Measurements from ENCODE around the gene ARRDC2. TPM values are rescaled to one million over a fixed set of nuclear protein-coding genes. Genes with fewer than 3 reads are reported as not detected.

ARRDC2 gene
- total and polyA plus RNA-seq, 4 donors: 2.7 to 32.3 (median 6.5) TPM

DNA sequence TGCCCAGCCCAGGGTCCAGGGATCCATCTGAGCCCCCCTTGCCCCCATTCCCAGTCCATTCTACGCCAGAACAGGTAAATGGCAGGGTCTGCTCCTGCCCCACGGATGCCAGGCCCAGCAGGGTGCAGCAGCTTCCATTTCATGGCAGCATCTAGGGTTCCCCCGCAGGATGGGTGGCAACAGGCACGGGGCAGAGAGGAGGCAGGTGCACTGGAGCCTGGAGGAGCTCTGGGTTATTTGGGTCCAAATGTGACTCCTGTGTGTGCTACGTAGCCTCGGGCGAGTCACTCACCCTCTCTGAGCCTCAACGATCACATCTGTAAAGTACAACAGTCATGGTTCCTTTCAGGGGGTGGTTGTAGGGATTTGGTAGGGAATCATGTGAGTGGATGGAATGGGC lies 51.3 kb downstream of the ARRDC2 start (continued):
- TF ChIP-seq JUND (IDR thresholded peaks at IDR 0.05) (no peak), HNF4G (IDR thresholded peaks at IDR 0.05) (no peak), FOXA1 (IDR thresholded peaks at IDR 0.05) (no peak), NR2F2 (IDR thresholded peaks at IDR 0.05) (no peak)
- TF ChIP-seq, protein P1, sequence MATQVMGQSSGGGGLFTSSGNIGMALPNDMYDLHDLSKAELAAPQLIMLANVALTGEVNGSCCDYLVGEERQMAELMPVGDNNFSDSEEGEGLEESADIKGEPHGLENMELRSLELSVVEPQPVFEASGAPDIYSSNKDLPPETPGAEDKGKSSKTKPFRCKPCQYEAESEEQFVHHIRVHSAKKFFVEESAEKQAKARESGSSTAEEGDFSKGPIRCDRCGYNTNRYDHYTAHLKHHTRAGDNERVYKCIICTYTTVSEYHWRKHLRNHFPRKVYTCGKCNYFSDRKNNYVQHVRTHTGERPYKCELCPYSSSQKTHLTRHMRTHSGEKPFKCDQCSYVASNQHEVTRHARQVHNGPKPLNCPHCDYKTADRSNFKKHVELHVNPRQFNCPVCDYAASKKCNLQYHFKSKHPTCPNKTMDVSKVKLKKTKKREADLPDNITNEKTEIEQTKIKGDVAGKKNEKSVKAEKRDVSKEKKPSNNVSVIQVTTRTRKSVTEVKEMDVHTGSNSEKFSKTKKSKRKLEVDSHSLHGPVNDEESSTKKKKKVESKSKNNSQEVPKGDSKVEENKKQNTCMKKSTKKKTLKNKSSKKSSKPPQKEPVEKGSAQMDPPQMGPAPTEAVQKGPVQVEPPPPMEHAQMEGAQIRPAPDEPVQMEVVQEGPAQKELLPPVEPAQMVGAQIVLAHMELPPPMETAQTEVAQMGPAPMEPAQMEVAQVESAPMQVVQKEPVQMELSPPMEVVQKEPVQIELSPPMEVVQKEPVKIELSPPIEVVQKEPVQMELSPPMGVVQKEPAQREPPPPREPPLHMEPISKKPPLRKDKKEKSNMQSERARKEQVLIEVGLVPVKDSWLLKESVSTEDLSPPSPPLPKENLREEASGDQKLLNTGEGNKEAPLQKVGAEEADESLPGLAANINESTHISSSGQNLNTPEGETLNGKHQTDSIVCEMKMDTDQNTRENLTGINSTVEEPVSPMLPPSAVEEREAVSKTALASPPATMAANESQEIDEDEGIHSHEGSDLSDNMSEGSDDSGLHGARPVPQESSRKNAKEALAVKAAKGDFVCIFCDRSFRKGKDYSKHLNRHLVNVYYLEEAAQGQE (IDR thresholded peaks at IDR 0.05): no peak

DNA sequence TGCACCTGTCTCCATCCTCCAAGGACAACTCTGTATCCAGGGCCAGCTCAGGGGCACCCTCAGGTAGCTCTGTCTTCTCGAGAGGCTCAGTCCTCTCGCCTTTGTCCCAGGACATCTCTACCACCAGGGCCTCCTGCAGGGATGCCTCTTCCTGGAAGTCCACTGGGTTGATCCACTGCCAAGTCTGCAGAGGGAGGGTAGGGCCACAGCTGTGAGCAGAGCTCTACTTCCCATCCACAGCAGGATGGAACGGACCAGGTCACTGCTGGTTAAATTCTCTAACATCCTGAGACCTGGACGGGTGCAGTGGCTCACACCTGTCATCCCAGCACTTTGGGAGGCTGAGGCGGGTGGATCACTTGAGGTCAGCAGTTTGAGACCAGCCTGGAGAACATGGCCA lies 51.9 kb downstream of the ARRDC2 start:
- WGBS: 81% methylated on average over 5 of the region's 5 CpGs
- Histone ChIP-seq H3K9ac (ENCODE audit: low read depth in 1 of 2, low read length in 2 of 2) (no peak overlapping the region), H3K27me3 (ENCODE audit: control insufficient read depth in 4 of 4, insufficient read depth in 4 of 4, low read length in 3 of 4) (no peaks in the 10 kb centered on the region), H3K9me3 (ENCODE audit: control insufficient read depth in 4 of 4, low read length in 3 of 4) (no peaks in the 10 kb centered on the region), H3K4me3 (ENCODE audit: low read depth in 1 of 3, low read length in 3 of 3) (no peak overlapping the region), H3K4me1 (ENCODE audit: control insufficient read depth in 4 of 4, insufficient read depth in 4 of 4, low read length in 3 of 4) (peaks cover 7 to 16% (median 10%) of the 10 kb centered on the region in 4 donors), H3K36me3 (ENCODE audit: control insufficient read depth in 4 of 4, insufficient read depth in 3 of 4, low read depth in 1 of 4, low read length in 3 of 4) (no peaks in the 10 kb centered on the region), H3K27ac (ENCODE audit: low read depth in 1 of 2, low read length in 2 of 2) (no peak overlapping the region)
- no peak for TF ChIP-seq RAD21 (IDR thresholded peaks at IDR 0.05)
- no peak for TF ChIP-seq GABPA (IDR thresholded peaks at IDR 0.05 in 1 of 2, conservative IDR thresholded peaks at IDR 0.05 in 1 of 2)
- TF ChIP-seq EGR1 (IDR thresholded peaks at IDR 0.05; ENCODE audit: low read depth in 2 of 2): no peak
- TF ChIP-seq NR2F2 (IDR thresholded peaks at IDR 0.05): no peak
- no peak for TF ChIP-seq FOXA2 (IDR thresholded peaks at IDR 0.05)
- TF ChIP-seq, protein P1 (IDR thresholded peaks at IDR 0.05): no peak
- no peak for TF ChIP-seq YY1 (IDR thresholded peaks at IDR 0.05)
- TF ChIP-seq HNF4A (conservative IDR thresholded peaks at IDR 0.05): no peak
- TF ChIP-seq, protein P2, sequence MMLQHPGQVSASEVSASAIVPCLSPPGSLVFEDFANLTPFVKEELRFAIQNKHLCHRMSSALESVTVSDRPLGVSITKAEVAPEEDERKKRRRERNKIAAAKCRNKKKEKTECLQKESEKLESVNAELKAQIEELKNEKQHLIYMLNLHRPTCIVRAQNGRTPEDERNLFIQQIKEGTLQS (IDR thresholded peaks at IDR 0.05): no peak
- TF ChIP-seq, protein P3, sequence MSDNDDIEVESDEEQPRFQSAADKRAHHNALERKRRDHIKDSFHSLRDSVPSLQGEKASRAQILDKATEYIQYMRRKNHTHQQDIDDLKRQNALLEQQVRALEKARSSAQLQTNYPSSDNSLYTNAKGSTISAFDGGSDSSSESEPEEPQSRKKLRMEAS (IDR thresholded peaks at IDR 0.05): no peak
- no peak for TF ChIP-seq FOXA1 (IDR thresholded peaks at IDR 0.05)
- no peak for TF ChIP-seq RXRA (IDR thresholded peaks at IDR 0.05)
- TF ChIP-seq, protein P4, sequence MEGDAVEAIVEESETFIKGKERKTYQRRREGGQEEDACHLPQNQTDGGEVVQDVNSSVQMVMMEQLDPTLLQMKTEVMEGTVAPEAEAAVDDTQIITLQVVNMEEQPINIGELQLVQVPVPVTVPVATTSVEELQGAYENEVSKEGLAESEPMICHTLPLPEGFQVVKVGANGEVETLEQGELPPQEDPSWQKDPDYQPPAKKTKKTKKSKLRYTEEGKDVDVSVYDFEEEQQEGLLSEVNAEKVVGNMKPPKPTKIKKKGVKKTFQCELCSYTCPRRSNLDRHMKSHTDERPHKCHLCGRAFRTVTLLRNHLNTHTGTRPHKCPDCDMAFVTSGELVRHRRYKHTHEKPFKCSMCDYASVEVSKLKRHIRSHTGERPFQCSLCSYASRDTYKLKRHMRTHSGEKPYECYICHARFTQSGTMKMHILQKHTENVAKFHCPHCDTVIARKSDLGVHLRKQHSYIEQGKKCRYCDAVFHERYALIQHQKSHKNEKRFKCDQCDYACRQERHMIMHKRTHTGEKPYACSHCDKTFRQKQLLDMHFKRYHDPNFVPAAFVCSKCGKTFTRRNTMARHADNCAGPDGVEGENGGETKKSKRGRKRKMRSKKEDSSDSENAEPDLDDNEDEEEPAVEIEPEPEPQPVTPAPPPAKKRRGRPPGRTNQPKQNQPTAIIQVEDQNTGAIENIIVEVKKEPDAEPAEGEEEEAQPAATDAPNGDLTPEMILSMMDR (IDR thresholded peaks at IDR 0.05; ENCODE audit: low read depth, low read length, missing input control): no peak
- DNase-seq (ENCODE audit: low spot score): no peak
